Pons (tissue), 1 donor: ENCODE data around the gene TMCC1.

Experiments
- DNase-seq: peaks from one replicate; pipeline ENCODE4 v3.0.0-alpha.2; 2016; ENCODE audit warnings: low spot score

TMCC1 gene

DNA sequence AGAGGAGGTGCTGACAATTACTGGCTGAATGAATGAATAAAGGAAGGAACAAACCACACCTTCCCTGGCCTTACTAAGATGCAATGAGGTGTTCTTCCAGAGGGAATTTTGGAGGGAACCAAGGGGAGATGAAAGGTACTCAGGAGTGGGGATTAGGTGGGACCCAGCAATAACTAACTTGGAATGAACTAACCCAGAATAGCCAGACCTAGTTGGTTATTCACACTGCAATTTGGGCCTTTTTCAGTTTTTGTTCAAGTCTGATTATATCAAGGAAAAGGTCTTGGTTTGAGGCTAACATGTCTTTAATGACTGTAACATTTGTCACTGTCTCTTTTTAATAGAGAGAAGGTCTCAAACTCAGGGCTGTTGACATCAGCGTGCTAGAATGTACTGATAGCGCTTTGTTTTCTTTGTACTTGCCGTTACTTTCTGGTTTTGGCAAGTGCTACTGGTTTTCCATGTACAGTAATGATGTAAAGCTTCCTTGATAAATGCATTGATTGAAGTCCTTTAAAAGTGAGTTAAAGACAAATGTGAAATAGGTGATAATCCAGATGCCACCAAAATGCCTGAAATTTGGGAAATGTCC is 283.8 kb downstream of the TMCC1 start:
- no peak for DNase-seq

DNA sequence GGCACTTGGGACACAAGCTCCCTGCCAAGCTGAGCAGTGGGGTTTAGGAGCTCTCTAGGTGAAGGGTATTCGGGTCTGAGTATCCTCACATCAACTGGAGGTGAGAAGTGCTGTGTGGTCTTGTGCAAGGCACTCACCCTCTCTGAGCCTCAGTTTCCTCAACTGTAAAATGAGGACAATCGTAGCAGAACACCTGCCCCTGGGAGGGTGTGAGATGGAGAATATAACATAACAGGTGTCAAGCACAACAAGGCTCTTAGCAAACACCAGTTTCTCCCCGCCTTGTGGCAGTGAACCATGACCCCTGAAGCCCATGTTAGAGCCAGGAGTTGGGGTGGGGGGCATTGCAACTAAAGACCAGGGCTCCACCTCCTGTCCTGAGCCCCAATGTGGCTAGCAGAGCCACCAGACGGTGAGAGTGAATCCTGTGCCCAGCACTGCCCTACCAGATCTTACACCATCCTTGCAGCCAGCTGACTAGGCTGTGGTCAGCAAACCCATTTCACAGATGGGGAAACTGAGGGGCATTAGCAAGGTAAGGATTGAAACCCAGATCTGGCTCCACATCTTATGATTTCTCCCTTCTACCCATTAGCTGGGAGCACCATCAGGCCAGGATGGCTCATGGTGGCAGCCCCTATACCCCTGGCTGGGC is 284.4 kb downstream of the TMCC1 start:
- DNase-seq = no peak

DNA sequence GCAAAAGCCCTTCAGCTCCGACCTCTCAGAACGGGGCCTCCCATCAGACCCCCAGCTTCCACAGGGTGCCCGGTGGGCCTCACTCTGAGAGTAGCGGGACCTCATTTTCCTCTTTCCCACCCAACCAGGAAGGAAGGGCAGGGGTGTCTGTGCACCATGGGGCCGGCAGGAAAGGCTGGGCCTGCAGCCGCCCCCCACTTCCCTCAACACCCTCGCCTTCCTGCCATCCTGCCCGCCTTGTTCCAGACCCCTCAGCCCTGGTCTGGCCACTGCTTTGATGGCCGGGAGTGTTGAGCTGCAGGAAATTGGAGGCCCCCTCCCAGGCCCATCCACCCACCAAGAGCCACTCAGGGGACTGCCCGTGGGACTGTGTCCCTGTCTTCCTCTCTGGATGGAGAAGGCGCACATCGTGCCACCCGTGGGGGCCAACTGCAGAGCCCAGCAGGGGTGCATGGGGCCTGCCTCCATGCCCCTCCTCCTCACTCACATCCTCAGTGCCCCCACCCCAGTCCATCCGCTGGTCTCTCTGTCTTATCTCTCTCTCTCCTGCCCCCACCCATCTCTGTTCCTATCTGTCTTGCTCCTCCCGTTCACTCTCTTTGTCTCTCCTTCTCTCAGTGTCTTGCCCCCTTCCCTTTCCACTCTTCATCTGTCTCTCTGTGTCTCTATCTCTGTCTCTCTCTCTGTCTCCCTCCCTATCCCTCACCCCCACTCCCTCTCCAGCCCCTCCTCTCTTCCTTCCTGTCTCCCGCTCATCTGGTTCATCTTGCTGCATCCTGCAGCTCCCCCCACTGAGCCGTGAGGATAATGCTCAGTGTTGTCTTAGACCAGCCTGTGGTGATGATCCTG is 285.2 kb downstream of the TMCC1 start:
- DNase-seq = peak; percentile 78

DNA sequence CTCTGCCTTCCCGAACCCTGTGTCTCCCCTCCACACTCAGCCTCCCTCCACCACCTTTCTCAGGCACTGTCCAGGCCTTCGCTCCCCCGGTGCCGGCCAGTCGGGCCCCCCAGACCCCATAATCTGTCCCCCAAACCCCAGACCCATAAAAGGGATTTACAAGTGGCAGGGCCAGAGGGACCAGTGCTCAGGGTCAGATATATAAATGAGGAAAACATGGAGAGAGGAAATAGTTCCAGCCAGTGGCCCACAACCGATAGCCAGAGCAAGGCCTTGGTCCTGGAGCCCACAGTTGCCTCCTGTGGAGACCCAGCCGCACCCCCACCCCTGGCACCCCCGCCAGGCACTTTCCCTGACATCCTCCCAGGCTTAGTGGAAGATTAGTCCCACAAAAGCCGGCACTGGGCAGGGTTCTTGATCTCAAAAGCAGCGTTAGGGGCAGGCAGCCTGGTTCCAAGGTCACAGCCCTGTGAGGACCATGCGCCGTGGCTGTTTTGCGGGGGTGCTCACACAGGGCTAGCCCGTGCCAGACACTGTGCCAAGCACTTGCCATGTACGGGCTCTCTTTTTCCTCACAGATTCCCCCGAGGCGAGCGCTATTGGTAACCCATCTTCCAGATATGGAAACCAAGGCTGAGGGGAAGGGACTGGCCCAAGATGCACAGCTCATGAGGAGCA is 286.0 kb downstream of the TMCC1 start:
- no peak for DNase-seq

DNA sequence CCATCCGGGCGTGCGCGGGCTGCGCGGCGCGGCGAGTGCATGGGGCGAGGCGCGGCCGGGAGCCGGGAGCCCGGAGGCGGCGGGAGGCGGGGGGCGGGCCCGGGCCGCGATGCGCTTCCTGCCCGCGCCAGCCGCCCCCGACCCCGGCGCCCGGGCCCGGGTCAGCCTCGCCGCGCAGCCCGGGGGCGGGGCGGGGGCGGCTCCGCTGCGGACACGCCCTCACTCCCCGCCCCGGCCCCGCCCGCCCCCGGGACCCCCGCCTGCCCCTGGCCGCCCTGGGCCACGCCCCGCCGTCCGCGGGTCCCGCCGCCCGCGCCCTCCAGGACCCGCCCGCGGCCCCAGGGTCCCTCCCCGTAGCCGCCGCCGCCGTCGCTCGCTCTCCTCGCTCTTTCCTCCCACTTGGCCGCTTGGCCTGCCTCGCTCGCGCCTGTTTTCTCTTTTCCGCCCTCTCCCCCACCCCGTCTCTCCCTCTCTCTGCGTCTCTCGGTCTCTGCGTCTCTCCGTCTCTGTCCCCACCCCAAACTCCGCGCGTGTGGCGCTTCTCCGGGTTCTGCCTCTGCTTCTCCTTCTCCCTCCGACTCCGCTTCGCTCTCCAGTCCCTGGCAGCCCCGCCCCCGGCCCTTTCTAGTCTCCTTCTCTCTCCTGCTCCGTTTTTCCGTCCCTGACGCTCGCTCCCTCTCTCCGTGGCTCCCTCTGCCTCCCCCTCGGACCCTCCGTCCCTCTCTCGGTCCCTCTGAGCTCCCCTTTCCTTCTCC is 286.7 kb downstream of the TMCC1 start, which contains the start of gene PLXND1:
Gene PLXND1 (minus strand): TSS at position 41 of the 755 bp plus-strand sequence. CDS start 37 bp downstream, at position 4.
- DNase-seq = peak; percentile 49

DNA sequence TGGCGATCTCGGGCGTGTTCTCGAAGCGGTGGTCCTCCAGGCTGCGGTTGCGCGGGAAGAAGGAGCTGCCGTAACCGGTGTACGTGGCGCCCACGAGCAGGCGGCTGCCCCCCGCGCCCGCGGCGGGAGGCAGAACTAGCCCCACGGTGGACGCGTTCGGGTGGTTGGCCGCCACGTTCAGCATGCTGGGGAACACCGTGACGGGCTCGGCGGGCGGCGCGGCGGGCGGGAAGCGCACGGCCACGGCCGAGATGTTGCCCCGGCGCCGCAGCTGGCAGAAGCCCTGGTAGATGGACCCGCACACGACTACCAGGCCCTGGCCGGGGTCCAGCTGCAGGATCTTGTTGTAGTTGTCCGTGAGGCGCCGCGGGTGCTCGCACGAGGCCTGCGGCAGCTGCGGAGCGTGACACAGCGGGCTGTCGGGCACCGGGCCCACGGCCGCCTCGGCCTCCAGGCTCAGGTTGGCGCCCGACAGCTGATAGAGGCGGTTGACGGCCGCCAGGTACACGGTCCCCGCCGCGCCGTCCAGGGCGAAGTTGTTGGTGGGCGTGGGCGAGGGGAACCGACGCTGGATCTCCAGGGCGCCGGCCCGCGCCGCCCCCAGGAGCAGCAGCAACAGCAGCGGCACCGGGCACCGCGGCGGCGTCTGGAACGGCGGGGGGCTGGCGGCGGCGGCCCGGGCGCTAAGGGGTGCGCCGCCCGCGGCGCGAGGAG is 287.4 kb downstream of the TMCC1 start:
- DNase-seq = no peak

DNA sequence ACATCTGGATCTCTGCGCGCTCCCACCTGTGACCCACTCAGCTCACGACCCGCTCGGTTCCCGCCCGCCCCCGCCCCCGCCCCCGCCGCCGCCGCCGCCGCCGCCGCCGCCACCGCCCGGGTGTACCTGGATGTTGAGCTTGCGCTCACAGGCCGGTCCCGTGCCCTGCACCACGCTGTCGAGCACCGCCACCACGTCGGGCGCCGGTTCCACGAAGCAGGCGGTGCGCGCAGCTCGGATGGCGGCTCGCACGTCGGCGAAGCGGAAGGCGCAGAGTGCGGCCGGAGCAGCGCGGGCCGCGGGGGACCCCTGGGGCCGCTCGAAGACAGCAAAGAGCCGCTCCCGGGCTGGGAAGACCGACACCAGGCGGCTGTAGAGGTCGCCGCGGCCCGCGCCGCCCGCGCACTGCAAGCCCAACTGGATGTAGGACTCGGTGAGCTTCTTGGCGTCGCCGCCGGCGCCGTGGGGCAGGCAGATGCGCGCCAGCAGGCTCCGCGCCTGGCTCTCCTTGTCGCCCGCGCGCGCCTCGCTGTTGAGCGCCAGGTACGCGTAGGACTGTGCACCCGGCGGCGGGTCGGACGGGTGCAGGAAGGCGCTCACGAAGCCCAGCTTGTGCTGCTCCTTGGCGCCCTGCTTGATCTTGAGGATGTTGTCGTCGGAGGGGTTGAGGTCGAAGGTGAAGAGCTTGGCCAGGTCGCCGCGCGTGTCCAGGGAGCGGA is 288.1 kb downstream of the TMCC1 start:
- no peak for DNase-seq

DNA sequence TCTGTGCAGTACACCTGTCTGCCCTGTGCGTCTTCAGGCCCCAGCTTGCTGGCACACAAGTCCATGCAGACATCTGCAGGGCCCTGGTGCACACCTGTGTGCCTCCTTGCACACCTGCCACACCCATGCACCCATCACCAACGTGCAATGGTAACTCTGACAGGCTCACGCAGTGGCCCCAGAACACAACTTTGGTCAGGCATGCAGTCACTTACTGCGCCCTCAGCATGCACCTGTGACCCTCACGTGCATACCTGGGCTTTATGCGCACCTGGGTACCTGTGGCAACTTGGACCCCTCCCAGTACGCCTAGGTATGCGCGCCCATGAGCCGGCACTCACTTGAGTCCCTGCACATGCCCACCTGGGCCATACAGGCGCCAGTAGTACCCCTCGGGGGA is 288.7 kb downstream of the TMCC1 start:
- no peak for DNase-seq

DNA sequence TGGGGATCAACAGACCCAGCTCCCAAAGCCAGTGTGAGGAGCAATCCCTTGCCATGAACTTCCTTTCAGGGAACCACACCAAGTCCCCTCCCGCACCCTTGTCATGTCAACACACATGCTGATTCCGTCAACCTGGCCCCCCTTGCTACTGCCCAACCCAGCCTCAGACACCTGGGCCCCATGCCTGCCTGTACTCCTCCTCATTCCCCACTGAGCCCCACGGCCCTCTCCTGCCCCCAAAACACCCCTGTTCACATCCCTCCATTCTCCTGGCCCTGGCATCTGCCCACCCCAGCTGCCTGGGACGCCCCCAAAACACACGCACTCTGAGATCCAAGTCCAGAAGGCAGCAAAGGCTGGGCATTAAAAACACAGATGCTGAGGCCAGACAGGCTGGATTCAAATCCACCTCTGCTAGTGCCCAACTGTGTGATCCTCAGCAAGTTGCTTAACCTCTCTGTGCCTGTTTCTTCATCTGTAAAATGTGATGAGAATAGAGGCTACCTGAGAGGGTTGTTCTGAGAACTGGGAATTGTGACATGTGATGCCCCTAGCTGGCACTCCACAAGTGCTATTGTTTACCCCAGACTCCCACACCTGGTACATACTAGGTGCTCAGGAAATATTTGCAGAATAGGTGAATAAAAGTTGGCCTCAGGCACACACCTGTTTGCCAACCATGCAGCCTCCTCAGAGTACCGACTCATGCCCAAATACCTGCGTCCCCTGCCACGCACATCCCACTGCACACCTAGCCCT is 289.3 kb downstream of the TMCC1 start:
- no peak for DNase-seq

DNA sequence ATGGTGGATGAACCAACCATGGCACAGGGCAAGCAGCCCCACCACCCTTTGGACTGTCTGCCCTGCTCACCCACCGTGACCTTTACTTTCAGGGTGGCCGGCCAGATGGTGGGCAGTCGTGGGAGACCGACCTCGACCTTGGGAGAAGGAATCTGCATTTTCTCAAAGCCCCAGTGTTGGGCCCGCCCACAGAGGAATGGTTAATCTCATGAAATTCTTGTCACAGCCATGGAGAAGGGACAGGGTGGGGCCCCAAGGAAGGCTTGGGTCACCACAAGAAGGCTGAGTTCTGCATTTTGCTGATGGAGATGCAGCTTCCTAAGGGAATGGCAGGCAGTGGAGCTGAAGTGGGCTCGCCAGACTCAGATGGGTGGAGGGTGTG is 290.0 kb downstream of the TMCC1 start:
- DNase-seq = no peak

DNA sequence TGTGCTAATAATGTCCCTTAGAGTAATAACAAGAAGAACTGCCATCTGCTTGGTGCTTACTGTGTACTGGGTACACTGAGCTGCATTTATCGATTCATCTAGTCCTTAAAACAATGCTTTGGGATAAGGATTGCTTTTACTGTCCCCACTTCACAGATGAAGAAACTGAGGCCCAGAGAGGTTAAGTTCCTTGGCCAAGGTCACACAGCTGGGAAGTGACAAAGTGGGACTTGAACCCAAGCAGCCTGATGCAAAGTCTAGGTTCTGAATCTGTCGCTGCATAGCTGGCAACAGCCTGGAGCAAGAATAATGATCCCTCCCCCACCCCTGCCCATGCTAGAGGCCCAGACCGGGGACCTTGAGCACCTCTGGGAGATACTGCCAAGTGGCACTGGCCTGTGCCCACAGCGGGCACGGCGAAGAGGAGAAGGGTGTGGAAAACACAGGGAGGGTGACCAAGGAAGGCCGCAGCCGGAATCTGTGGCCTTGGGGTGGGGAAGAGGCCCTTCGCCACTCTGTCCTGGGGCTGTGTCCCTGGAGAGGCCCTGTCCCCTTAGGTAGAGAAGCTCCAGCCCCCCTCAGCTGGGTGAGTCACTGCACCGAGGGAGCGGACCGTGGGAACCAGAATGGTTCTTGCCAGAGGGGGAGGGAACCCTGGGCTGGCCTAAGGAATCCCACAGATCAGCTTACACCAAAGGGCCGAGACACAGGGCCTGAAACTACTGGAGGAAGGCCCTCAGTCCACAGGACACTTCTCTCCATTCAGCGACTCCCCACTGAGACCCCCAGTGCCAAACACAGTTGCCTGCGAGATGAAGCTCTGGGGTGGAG is 290.6 kb downstream of the TMCC1 start:
- DNase-seq = no peak

DNA sequence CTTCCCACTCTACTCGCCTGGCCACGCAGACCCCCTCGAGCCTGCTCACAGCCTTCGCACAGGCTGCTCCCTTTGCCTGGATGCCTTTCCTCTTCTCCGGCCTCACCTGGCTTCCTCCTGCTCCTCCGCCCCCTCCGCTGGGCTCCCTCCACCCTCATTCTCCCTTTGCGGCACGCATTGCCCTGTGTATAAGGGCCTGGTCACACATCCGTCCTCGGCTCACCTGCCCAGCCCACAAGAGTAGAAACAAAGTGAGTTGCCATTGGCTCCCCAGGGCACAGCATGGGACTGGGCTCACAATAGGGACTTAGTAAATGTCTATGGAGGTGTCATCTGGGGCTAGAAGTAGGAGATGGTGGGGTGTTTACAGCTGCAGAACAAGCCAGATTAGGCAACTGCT is 291.2 kb downstream of the TMCC1 start:
- no peak for DNase-seq

DNA sequence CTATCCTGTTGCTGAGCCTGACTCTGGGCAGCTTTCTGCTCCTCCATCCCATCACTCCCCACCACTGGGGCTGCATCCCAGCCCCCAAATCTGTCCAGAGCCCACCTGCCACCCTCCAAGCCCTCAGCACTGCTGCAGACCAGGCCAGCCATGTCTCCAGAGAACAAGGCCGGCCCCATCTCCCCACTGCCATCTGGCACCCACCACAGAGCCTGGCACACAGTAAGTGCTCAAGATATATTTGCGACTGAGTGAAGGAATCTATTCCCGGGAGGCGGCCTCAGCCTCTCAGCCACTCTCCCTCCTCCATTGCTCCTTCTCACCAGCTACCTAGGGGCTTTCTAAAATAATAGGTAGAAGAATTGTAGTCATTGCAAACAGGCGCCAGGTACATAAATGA is 291.8 kb downstream of the TMCC1 start:
- no peak for DNase-seq

DNA sequence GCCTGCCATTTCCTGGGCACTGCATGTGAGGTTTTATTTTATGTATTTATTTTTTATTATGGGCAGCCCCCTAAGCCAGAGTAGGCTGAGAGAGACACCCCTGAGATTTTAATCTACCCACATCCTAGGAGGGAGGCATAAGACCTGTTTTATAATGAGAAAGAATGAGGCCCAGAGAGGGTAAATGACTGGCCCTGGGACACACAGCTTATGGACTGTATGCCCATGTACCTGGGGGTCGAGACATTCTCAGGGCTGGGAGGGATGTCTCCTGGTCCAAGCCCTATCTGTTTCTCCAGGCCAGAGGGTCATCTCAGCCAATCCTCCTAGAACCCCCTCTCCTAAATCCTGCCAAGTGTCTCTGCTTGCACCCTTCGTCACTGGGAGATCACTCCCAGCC is 293.2 kb downstream of the TMCC1 start:
- DNase-seq = no peak

DNA sequence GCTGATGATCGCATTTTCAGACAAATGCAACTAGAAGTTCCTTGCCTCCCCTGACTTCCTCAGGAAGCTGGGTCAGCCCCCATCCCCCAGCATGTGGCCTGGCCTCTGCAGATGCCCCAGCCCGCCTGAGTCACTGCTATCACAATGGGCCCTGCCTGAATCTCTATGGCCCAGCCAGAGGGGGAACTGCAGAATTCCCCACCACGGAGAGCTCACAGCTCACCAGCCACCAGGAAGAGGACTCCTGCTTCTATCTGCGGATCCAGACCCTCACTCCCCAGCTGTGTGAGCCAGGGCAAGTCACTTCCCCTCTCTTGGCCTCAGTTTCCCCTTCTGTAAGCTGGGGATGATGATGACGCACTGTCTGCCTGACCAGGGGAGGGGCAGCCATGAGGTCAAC is 293.9 kb downstream of the TMCC1 start:
- DNase-seq = no peak

DNA sequence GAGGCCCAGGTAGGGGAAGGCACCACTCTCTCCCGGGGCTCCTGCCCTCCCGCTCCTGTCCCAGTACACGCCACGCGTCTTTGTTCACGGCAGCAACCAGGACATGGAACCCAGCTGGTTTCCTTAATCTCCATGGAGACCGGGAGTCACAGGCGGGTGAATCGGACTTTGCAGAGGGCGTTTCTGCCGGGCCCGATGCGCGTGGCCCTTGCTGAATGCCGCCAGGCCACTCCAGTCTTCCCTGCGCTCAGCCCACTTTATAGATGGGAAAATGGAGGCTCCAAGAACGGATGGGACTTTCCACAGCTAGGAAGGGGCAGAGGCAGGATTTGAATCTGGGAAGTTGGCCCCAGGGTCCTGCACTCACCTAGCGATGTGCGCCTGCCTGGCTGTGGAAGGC is 294.4 kb downstream of the TMCC1 start:
- no peak for DNase-seq

DNA sequence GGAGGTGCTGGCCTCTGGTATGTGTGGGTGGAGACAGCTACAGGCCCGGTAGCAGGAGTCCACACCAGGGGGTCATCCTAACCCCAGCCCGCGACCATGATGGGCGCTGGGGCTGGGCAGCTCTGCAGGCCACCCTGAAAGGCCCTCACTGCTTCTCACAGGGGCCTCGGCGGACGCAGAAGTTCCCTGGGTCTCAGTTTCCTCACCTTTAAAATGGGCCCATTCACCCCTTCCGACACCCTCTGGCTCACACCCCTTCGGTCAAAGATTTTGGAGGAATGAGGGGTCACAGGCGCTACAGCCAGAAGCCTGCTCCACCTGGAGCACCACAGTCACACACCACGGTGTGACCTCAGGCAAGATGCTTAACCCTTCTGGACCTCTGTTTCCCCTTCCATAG is 295.0 kb downstream of the TMCC1 start:
- DNase-seq = no peak

DNA sequence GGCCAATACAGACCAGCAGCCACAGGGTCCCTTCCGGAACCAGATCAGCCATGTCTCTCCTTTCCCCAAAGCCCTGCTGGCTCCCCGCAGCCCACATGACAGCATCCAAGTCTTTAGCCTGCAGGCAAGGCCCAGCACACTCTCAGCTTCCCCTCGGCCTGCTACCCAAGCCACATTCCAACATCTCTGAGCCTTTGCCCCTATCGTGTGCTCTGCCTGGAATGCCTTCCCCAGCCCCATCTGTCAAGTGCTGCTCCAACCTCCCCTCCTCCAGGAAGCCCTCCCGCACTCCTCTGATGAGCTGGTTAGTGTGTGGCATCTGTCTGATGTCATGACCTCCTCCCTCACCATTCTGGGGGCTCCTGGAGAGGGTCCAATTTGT is 295.5 kb downstream of the TMCC1 start:
- no peak for DNase-seq
